ENCODE data around the gene NACA. TPM values are rescaled to one million over a fixed set of nuclear protein-coding genes. Genes with fewer than 3 reads are reported as not detected.

The NACA gene
- 1,000 to 10,000 TPM; 1,156 to 1,436 (median 1,318) TPM for total RNA-seq

GRCh38 chr12:56724972-56725722 is at the start of gene NACA:
Gene NACA, minus strand, starts transcription at chr12:56725299. Its CDS starts 778 bp downstream, at chr12:56724521.
- no peak for TF ChIP-seq CTCF (IDR thresholded peaks at IDR 0.05; ENCODE audit: low read depth)

- no peak for TF ChIP-seq CTCF (IDR thresholded peaks at IDR 0.05; ENCODE audit: low read depth)
These were observed 48.0 kb upstream of the NACA start for GRCh38 chr12:56773113-56773512.

GRCh38 chr12:56772625-56773024 is 47.5 kb upstream of the NACA start:
- no peak for TF ChIP-seq CTCF (IDR thresholded peaks at IDR 0.05; ENCODE audit: low read depth)

GRCh38 chr12:56769868-56770267 is 44.8 kb upstream of the NACA start:
- no peak for TF ChIP-seq CTCF (IDR thresholded peaks at IDR 0.05; ENCODE audit: low read depth)

- TF ChIP-seq CTCF (IDR thresholded peaks at IDR 0.05; ENCODE audit: low read depth): no peak
These were observed 43.3 kb upstream of the NACA start for GRCh38 chr12:56768424-56768823.

- TF ChIP-seq CTCF (IDR thresholded peaks at IDR 0.05; ENCODE audit: low read depth): no peak
These were observed 41.4 kb upstream of the NACA start for GRCh38 chr12:56766535-56766934.

GRCh38 chr12:56763753-56764657 is 38.9 kb upstream of the NACA start:
- no peak for TF ChIP-seq CTCF (IDR thresholded peaks at IDR 0.05; ENCODE audit: low read depth)

Data from subcutaneous adipose tissue (tissue), 4 donors.